K562 (cell line): ENCODE measurements around the gene HMCES. TPM values are rescaled to one million over a fixed set of nuclear protein-coding genes. Genes with fewer than 3 reads are reported as not detected.

Experiments
- E2F3 ChIP-seq: fragments of 250-450 bp; sonication (Bioruptor Pico); IDR thresholded peaks from 2 replicates; pipeline ENCODE4 v1.4.0; 2020; ENCODE audit warnings: mild to moderate bottlenecking
- ETS1 ChIP-seq: conservative IDR thresholded peaks from 2 replicates; pipeline ENCODE4 v1.6.1; 2011; ENCODE audit warnings: low read depth, mild to moderate bottlenecking, low read length; ENCODE audit not compliant: control insufficient read depth
- ETV1 ChIP-seq: fragments of 450-650 bp; conservative IDR thresholded peaks from 2 replicates; pipeline ENCODE4 v1.6.1; 2016; ENCODE audit warnings: missing genetic modification characterization, control low read depth, low read depth, missing compliant biosample characterization
- FOSL1 ChIP-seq: fragments of 200-800 bp; sonication (Bioruptor generic); conservative IDR thresholded peaks from 2 replicates; pipeline ENCODE4 v1.6.1; 2016; ENCODE audit warnings: missing genetic modification characterization, missing compliant biosample characterization
- GABPA ChIP-seq: fragments of 200-800 bp; sonication (Bioruptor generic); conservative IDR thresholded peaks from 2 replicates; pipeline ENCODE4 v1.6.1; 2016; ENCODE audit warnings: low read depth, missing genetic modification characterization, missing compliant biosample characterization
- GMEB1 ChIP-seq: fragments of 250-450 bp; sonication (Bioruptor Pico); IDR thresholded peaks from 2 replicates; pipeline ENCODE4 v1.4.0; 2020; ENCODE audit warnings: mild to moderate bottlenecking
- KDM4B ChIP-seq, 2 experiments: fragments of 450-650 bp in 1 of 2; sonication (generic) in 1 of 2; IDR thresholded peaks; 2 replicates each; pipeline ENCODE4 v1.6.1; 2016 to 2017; ENCODE audit warnings: borderline replicate concordance in 2 of 2, antibody characterized with exemption in 1 of 2, low read depth in 1 of 2, mild to moderate bottlenecking in 1 of 2
- MAFK ChIP-seq: IDR thresholded peaks from 2 replicates; pipeline ENCODE4 v1.6.1; 2011; ENCODE audit warnings: low read length, improper control_type of control experiment
- MBD2 ChIP-seq: sonication (generic); IDR thresholded peaks from 2 replicates; pipeline ENCODE4 v1.6.1; 2016; ENCODE audit warnings: low read depth, borderline replicate concordance
- PHF21A ChIP-seq: fragments of 450-650 bp; IDR thresholded peaks from 2 replicates; pipeline ENCODE4 v1.6.1; 2017; ENCODE audit warnings: low read depth, borderline replicate concordance
- RB1 ChIP-seq: fragments of 450-650 bp; IDR thresholded peaks from 2 replicates; pipeline ENCODE4 v1.6.1; 2017; ENCODE audit warnings: low read depth, mild to moderate bottlenecking
- RBBP5 ChIP-seq: fragments of 200-600 bp; sonication (generic); IDR thresholded peaks from 2 replicates; pipeline ENCODE4 v1.6.1; 2012; ENCODE audit warnings: borderline replicate concordance, mild to moderate bottlenecking, low read length, control low read depth, inconsistent platforms; ENCODE audit not compliant: insufficient read depth, poor library complexity, severe bottlenecking
- RBM25 ChIP-seq: fragments of 200-400 bp; formaldehyde crosslinking; IDR thresholded peaks from 2 replicates; pipeline ENCODE4 v1.6.1; 2018; ENCODE audit warnings: low read length, low read depth, moderate library complexity; ENCODE audit not compliant: severe bottlenecking
- SP1 ChIP-seq: sonication (generic); formaldehyde crosslinking; IDR thresholded peaks from 2 replicates; pipeline ENCODE4 v1.8.1; 2022; ENCODE audit warnings: mild to moderate bottlenecking, missing genetic modification reagents
- TAF1 ChIP-seq: IDR thresholded peaks from 2 replicates; pipeline ENCODE4 v1.6.1; 2011; ENCODE audit warnings: mild to moderate bottlenecking, low read length, moderate library complexity; ENCODE audit not compliant: insufficient read depth, control insufficient read depth, severe bottlenecking; ENCODE audit errors: extremely low read depth
- VEZF1 ChIP-seq: fragments of 200-800 bp; sonication (Bioruptor generic); IDR thresholded peaks from 2 replicates; pipeline ENCODE4 v1.6.1; 2017; ENCODE audit warnings: missing genetic modification characterization, missing compliant biosample characterization
- ZBTB7A ChIP-seq: IDR thresholded peaks from 2 replicates; pipeline ENCODE4 v1.6.1; 2011; ENCODE audit warnings: low read depth, mild to moderate bottlenecking, low read length, moderate library complexity, borderline replicate concordance; ENCODE audit not compliant: control insufficient read depth
- ZC3H8 ChIP-seq: fragments of 450-650 bp; IDR thresholded peaks from 2 replicates; pipeline ENCODE4 v1.6.1; 2017
- polyA plus RNA-seq, 8 experiments: library from polyadenylated mRNA; depleted of rRNA in 4 of 8; stranded (reverse) in 5 of 8; unstranded in 3 of 8; fragments of >200 nt; fragmentation: Nextera tagmentation in 2 of 8; fragmentation: Illumina TruSeq in 1 of 8; extraction: Ambion mirVana in 2 of 8; extraction: Trizol in 1 of 8; gene quantifications; 2 replicates each; pipeline versions ENCODE4 v1.2.1 to v1.2.3, GENCODE V29; 2011 to 2014; ENCODE audit warnings: inconsistent platforms in 1 of 8, missing spikeins in 1 of 8
- total RNA-seq, 7 experiments: library from RNA; depleted of rRNA in 6 of 7; stranded (reverse); fragments of >200 nt in 6 of 7; fragmentation: Illumina TruSeq in 2 of 7; extraction: Trizol in 2 of 7; gene quantifications; 2 replicates each; pipeline versions ENCODE4 v1.2.1 to v1.2.3, GENCODE V29; 2011 to 2021; ENCODE audit warnings: low replicate concordance in 1 of 7
- TF ChIP-seq, protein P1 (sequence below), 2 experiments: fragments of 450-650 bp; conservative IDR thresholded peaks; 2 replicates each; pipeline ENCODE4 v1.6.1; 2017; ENCODE audit warnings: mild to moderate bottlenecking in 2 of 2, moderate library complexity in 2 of 2
- TF ChIP-seq, protein P2 (sequence below): fragments of 450-650 bp; IDR thresholded peaks from 2 replicates; pipeline ENCODE4 v1.6.1; 2016

Gene HMCES
- total and polyA plus RNA-seq, 9 of the 15 experiments (the other 6 are each of a cell fraction or from before 2014, with no cell fraction given), result 18.8 to 45.3 (median 24.8) TPM

- TF ChIP-seq ETS1 (no peak), PHF21A (no peak), RBM25 (no peak), MBD2 (0 out of 2 replicates have a peak, but pooled peaks have one; percentile 24), KDM4B (IDR thresholded peaks at IDR 0.05; ENCODE audit: borderline replicate concordance in 2 of 2, low read depth in 1 of 2) (peak in 1 of 2 experiments; percentile 25; a peak in 1 of 4 replicates), ZC3H8 (no peak), TAF1 (peak; percentile 29), RBBP5 (no peak), ZBTB7A (peak; percentile 76; the same call in 1 of the 2 replicates), MAFK (no peak), RB1 (peak; percentile 42; the same call in 1 of the 2 replicates), E2F3 (0 out of 2 replicates have a peak, but pooled peaks have one; percentile 40), VEZF1 (CRISPR knock-in tag) (peak; percentile 88), GABPA (tag) (peak; percentile 11; the same call in 1 of the 2 replicates), GMEB1 (CRISPR knock-in tag) (0 out of 2 replicates have a peak, but pooled peaks have one; percentile 44), FOSL1 (tag) (no peak), SP1 (CRISPR knock-in tag) (peak; percentile 54; the same call in 1 of the 2 replicates), ETV1 (tag) (no peak)
- TF ChIP-seq, protein P1, sequence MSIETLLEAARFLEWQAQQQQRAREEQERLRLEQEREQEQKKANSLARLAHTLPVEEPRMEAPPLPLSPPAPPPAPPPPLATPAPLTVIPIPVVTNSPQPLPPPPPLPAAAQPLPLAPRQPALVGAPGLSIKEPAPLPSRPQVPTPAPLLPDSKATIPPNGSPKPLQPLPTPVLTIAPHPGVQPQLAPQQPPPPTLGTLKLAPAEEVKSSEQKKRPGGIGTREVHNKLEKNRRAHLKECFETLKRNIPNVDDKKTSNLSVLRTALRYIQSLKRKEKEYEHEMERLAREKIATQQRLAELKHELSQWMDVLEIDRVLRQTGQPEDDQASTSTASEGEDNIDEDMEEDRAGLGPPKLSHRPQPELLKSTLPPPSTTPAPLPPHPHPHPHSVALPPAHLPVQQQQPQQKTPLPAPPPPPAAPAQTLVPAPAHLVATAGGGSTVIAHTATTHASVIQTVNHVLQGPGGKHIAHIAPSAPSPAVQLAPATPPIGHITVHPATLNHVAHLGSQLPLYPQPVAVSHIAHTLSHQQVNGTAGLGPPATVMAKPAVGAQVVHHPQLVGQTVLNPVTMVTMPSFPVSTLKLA (conservative IDR thresholded peaks at IDR 0.05), result peak in 1 of 2 experiments; percentile 56; a peak in 1 of 4 replicates
- TF ChIP-seq, protein P2, sequence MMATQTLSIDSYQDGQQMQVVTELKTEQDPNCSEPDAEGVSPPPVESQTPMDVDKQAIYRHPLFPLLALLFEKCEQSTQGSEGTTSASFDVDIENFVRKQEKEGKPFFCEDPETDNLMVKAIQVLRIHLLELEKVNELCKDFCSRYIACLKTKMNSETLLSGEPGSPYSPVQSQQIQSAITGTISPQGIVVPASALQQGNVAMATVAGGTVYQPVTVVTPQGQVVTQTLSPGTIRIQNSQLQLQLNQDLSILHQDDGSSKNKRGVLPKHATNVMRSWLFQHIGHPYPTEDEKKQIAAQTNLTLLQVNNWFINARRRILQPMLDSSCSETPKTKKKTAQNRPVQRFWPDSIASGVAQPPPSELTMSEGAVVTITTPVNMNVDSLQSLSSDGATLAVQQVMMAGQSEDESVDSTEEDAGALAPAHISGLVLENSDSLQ, result peak; percentile 63
Measured at GRCh38 chr3:129278439-129278965, at the start of gene HMCES (continued).
